Mesothelial cell of epicardium (in vitro differentiated cells): ENCODE data around the gene C3orf49. TPM values are rescaled to one million over a fixed set of nuclear protein-coding genes. Genes with fewer than 3 reads are reported as not detected.

Source experiments
- DNase-seq, 2 experiments: peaks; one replicate each; pipeline ENCODE4 v3.0.0; 2021; ENCODE audit warnings: low spot score in 2 of 2; ENCODE audit not compliant: unreplicated experiment in 2 of 2
- H3K27ac Mint-ChIP-seq: 2 replicates; pipeline ENCODE4 v1.8.0; 2021; ENCODE audit warnings: mixed read lengths
- H3K27me3 Mint-ChIP-seq: 2 replicates; pipeline ENCODE4 v1.8.0; 2021; ENCODE audit warnings: low read depth, mixed read lengths
- H3K36me3 Mint-ChIP-seq: 2 replicates; pipeline ENCODE4 v1.8.0; 2021; ENCODE audit warnings: mixed read lengths
- H3K4me1 Mint-ChIP-seq: 2 replicates; pipeline ENCODE4 v1.8.0; 2021; ENCODE audit warnings: mixed read lengths
- H3K4me3 Mint-ChIP-seq: 2 replicates; pipeline ENCODE4 v1.8.0; 2021; ENCODE audit warnings: mild to moderate bottlenecking, moderate library complexity, mixed read lengths
- H3K9me3 Mint-ChIP-seq: 2 replicates; pipeline ENCODE4 v1.8.0; 2021; ENCODE audit warnings: mixed read lengths
- total RNA-seq: library from RNA; stranded (reverse); gene quantifications from 3 replicates; pipeline ENCODE4 v1.2.1, GENCODE V29; 2021
- TF ChIP-seq, protein P1 (sequence below): fragments of 200-600 bp; sonication (generic); IDR thresholded peaks from one replicate; pipeline ENCODE4 v1.5.0; 2021; ENCODE audit warnings: antibody characterized with exemption; ENCODE audit not compliant: unreplicated experiment

The C3orf49 gene
- total RNA-seq, 1 donor from 2014 or later, result not detected

DNA sequence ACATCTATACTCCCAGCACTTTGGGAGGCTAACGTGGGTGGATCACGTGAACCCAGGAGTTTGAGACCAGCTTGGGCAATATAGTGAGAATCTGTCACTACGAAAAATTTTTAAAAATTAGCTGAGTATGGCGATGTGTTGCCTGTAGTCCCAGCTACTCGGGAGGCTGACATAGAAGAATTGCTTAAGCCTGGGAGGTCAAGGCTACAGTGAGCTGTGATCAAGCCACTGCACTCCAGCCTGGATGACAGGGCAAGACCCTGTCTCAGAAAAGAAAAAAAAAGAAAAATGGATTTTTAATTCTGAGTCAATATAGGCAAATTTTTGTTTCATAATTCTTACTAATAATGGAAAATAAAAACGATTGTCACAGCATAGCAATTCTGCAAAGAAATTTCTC, 13.3 kb downstream of the C3orf49 start:
- H3K27me3 Mint-ChIP-seq, result no peaks in the 10 kb centered on the region
- DNase-seq, result no peak
- no peak overlapping the region for H3K4me3 Mint-ChIP-seq
- H3K9me3 Mint-ChIP-seq, result peaks cover 7% of the 10 kb centered on the region
- H3K4me1 Mint-ChIP-seq, result no peaks in the 10 kb centered on the region
- TF ChIP-seq, protein P1, sequence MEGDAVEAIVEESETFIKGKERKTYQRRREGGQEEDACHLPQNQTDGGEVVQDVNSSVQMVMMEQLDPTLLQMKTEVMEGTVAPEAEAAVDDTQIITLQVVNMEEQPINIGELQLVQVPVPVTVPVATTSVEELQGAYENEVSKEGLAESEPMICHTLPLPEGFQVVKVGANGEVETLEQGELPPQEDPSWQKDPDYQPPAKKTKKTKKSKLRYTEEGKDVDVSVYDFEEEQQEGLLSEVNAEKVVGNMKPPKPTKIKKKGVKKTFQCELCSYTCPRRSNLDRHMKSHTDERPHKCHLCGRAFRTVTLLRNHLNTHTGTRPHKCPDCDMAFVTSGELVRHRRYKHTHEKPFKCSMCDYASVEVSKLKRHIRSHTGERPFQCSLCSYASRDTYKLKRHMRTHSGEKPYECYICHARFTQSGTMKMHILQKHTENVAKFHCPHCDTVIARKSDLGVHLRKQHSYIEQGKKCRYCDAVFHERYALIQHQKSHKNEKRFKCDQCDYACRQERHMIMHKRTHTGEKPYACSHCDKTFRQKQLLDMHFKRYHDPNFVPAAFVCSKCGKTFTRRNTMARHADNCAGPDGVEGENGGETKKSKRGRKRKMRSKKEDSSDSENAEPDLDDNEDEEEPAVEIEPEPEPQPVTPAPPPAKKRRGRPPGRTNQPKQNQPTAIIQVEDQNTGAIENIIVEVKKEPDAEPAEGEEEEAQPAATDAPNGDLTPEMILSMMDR, result no peak
- H3K36me3 Mint-ChIP-seq, result peaks cover 31% of the 10 kb centered on the region
- H3K27ac Mint-ChIP-seq, result no peak overlapping the region

DNA sequence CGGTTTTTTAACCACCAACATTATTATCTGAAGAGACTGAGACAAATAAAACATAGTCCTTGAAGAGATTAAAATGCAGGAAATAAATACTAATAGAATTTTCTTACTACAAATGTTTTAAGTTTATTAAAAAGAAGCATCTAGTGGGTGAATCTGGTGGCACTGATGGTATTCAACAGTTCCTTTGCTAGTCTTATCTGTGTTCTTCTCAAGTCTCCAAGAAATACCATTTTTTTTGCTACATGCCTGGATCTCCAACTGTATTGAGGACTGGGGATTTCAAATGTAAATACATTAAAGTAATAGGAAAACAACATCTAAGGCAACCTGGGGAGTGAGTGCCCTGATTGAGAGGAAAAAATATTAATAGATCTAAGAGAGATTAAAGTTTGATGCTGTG, 22.6 kb downstream of the C3orf49 start:
- Mint-ChIP-seq H3K27me3 (no peaks in the 10 kb centered on the region), H3K36me3 (peaks cover 2% of the 10 kb centered on the region), H3K9me3 (peaks cover 7% of the 10 kb centered on the region), H3K4me3 (no peak overlapping the region), H3K27ac (no peak overlapping the region), H3K4me1 (no peaks in the 10 kb centered on the region)
- DNase-seq, result no peak
- TF ChIP-seq, protein P1, result no peak

DNA sequence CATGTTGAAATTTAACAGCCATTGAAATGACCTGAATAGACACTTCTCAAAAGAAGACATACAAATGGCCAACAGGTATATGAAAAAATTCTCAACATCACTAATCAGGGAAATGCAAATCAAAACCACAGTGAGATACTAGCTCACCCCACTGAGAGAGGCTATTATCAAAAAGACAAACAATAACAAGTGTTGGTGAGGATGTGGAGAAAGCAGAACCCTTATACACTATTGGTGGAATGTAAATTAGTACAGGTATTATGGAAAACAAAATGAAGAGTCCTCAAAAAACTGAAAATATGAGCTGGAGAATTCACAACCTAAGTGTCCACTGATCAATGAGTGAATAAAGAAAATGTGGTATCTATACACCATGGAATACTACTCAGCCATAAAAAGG, 23.0 kb downstream of the C3orf49 start:
- H3K4me1 Mint-ChIP-seq, result peaks cover under 1% of the 10 kb centered on the region
- H3K27me3 Mint-ChIP-seq, result no peaks in the 10 kb centered on the region
- TF ChIP-seq, protein P1, result no peak
- DNase-seq, result no peak
- no peak overlapping the region for H3K27ac Mint-ChIP-seq
- H3K36me3 Mint-ChIP-seq, result peaks cover 2% of the 10 kb centered on the region
- peaks cover 7% of the 10 kb centered on the region for H3K9me3 Mint-ChIP-seq
- H3K4me3 Mint-ChIP-seq, result no peak overlapping the region

DNA sequence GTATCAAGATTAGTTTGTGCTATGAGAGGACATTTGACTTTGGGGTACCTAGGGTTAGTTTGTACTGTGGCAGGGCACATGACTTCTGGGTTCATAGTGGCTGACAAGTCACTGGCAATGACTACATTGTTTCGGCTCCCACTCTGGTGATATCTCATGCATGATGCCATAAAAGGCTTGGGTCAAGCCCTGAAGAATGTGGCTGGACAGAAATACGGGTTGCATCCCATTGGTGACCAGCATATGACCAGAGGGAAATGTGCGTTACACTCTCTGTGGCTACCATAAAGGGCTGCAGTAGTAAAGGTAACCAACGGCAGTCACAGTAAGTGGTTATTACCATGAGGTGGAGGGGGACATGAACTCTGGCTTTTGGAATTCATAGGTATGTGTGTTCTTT, 26.1 kb downstream of the C3orf49 start:
- H3K9me3 Mint-ChIP-seq, result peaks cover 7% of the 10 kb centered on the region
- H3K4me3 Mint-ChIP-seq, result no peak overlapping the region
- H3K27ac Mint-ChIP-seq, result no peak overlapping the region
- peaks cover 2% of the 10 kb centered on the region for H3K36me3 Mint-ChIP-seq
- DNase-seq, result no peak
- H3K4me1 Mint-ChIP-seq, result peaks cover 15% of the 10 kb centered on the region
- TF ChIP-seq, protein P1, result no peak
- H3K27me3 Mint-ChIP-seq, result no peaks in the 10 kb centered on the region

DNA sequence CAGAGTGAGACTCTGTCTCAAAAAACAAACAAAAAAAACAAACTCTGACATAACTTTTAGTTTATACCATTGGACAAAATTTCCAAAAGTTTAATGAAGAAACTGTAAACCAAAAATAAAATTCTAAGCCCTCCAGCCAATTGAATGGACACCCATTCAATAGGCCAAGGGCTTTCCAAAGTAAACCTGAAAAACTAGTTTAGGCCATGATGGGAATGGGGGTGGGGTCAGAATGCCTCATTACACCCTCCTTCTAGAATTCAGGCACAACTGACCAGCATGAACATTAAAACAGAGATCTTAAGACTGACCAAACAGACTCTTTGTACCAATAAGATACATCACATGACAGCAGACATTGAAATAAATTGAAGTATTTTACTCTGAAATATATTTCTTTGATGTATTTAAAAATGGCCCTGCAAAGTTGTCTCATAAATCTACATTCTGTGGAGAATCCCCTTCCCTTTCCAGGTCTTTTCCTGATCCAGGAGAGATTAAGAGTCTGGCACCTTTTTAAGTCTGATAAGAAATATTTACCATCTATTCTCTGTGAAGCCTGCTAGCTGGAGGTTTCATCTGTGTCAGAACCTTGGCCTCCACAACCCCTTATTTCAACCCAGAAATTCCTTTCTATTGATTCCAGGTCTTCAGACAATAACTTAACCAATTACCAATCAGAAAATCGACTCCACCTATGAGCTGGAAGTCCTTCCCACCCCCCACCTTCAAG, 28.8 kb downstream of the C3orf49 start:
- Mint-ChIP-seq H3K27ac (peak overlapping the region; percentile 43), H3K4me3 (no peak overlapping the region), H3K27me3 (no peaks in the 10 kb centered on the region), H3K4me1 (peaks cover 15% of the 10 kb centered on the region), H3K9me3 (no peaks in the 10 kb centered on the region), H3K36me3 (peaks cover 9% of the 10 kb centered on the region)
- no peak for DNase-seq
- TF ChIP-seq, protein P1, result no peak
